NCI-H146 treated with DMSO at 0.1 percent for 48 hours (cell line): ENCODE data around the gene ROBO4.
A peak's percentile ranks its signal among the peaks of the same experiment; 100 is the strongest.

Experiments
- DNase-seq: peaks from one replicate; lab custom pipeline; 2025; ENCODE audit not compliant: unreplicated experiment; lab: John Stamatoyannopoulos, UW

Gene ROBO4

DNA sequence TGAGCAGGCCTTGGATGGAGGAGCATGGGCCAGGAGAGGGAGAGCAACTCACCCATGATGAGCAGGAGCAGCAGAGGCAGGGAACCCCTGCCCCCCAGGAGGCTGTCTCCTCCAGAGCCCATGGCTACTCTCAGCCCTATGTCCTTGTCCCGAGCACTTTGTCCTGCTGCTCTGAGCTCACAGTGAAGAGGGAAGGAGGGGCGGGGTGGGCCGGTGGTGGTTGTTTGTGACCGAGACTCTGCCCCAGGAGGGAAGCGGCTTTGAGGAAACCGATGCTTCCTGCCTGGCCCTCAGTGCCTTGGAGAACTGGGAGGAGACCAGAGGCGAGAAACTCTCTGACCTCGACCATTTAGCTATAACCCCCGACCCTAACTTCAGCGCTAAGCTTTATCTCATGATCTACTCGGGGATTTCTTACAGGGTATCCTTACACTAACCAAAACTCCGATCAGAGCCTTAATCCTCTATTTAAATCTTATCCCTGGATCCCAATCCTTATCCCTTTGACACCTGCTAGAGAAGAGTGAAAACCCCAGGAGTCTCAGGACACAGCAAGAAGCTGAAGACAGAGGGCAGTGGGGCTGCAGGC is at the start of gene ROBO4:
Gene ROBO4 (minus strand): TSS at position 192 of the 589 bp plus-strand sequence. CDS start 70 bp downstream, at position 122.
- no peak for DNase-seq

DNA sequence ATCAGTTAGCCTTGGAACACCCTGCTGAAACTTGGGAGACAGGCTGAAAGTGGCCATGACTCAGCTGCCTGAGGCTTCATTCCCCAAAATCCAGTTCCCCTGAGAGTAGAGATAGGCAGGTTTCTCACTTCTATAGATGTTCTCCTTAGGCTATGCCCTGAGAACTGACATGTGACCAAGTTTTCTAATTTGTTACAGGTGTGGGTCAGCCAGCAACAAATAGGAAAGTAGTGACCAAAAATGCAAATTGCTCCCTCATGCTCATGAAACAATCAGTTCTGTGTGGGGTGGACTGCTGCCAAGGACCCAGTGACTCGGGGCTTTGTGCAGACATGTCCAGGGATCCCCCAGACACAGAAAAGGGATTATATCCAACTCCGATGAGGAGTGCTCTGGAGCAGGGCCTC is 49.1 kb upstream of the ROBO4 start:
- no peak for DNase-seq

DNA sequence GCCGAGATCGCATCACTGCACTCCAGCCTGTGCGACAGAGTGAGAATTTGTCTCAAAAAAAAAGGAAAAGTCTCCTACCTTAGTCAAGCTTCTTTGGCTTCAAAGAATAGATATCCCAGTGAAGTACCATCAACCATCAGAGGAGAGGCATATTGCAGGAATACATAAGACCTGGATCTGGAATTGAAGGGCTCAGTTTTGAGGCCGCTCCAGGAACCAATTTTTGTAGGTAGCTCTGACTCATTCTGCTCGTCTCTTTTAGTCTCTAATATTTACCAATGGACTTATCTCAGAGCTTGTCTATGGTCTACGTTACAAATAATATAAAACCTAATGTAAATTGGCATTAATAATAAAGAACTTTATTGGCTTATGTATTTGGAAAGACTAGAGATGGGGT is 48.2 kb upstream of the ROBO4 start:
- no peak for DNase-seq

DNA sequence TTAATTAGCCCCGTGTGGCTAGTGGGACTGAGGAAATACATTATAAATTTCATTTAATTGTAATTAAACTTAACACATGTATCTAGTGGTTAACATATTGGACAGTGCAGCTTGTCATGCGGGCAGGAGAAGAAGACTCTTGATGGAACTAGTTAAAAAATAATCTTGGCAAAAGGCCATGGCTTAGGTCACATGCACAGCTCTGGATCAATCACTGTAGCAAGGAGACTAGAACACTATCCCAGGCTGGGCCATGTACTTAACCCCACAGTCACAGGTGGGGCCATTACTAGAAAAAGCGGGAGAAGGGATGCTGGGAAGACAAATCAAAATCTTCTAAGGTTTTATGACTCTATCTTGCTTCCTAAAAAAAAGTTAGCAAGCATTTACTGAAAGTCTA is 46.9 kb upstream of the ROBO4 start:
- no peak for DNase-seq

DNA sequence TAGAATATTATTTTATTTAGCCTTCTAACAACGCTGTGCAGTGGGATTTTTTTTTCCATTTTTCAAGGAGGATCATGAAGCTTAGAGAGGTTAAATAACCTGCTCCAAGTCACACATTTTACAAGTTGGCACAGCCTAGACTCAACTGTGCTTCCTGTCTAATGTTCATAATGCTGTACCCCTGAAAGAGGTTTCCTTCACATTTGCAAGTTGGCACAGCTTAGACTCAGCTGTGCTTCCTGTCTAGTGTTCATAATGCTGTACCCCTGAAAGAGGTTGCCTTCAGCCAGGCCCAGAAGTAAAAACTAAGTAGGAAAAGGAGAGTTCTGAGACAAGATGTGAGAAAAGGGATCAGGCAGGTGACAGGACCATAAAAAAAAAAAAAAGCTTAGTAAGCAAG is 46.1 kb upstream of the ROBO4 start:
- no peak for DNase-seq

DNA sequence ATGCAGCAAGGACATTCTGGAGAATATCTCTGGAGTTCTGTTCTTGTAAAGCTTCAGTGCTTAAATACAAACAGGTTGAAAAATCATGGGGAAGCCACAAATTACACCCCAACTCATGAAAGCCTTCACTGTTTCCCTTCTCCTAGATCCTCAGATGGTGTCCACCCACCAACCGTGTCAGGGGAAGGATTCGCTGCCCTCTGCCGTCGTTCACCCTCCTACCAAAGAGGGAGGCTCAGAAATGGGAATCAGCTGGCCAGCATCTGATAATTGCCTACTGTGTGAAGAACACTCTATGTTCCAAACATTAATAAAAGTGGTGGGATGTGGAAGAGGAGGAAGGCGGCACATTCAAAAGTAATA is 45.6 kb upstream of the ROBO4 start:
- DNase-seq: no peak

DNA sequence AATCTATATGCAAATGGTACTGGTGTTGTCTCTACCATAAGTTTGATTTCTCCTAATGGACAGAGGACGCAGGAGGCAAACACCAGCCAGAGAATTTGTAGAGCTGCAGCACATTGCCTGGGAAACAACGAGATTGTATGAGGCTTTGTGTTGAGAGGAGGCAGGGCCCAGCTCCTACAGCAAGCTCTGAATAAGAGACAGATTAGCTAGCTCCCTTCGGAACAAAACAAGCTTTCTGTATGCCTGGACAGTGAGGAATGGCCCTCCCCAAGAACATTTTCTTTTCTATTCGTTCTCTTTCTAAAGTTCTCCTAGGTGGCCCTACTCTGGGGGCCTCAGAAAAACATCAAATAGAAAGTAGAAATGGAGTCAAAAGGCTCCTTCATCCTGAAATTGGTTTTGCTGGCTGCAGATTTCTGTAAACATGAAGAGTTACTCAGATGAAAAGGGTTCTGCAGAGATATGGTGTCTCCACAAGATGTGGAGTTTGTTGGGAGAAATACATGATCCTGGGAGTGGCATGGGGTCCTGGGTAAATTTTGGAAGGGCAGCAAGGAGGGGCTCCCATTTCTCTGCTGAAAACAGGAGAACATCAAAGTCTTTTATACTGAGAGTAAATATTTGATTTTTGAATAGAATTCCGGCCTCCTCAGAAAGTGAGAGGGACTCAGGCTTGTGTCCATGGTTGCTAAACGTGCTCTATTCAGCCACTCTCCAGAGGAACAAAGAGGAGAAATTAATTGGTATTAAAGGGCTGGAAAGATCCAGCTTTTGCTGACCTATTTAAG is 45.0 kb upstream of the ROBO4 start:
- DNase-seq: peak; percentile 1

DNA sequence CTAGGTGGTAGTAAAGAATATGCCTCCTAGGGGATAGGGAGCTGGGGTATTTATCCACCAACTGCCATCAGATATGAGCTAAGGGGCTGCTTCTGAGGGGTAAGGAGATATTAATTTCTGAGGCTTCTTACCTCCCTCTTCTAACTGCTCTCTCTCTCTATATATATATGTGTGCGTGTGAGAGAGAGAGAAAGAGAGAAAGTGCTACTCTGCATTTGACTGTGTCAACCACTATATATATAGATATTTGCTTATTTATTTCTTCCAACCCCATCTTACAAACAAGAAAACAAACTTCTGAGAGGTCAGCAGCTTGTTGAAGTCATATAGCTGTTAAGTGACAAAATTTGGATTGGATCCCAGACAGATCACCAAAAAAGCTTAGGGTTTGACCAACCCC is 44.0 kb upstream of the ROBO4 start:
- DNase-seq: no peak

DNA sequence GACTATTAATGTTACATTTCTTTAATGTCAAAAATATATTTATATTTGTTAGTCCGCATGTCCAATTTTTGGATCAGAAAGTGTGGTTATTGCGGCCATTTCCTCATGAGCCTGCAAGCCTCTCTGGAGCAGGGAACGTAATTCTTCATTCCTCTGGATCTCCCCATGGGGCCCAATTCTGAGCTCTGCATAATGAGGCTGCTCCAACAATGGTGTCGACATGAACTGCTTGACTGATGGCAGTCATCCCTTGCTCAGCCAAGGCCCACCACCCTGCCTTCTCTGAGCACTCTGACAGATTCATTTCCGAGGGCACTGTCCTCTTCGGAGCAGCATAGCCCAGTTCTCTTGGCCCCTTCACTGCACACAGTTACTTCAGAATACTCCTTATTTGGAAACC is 41.3 kb upstream of the ROBO4 start:
- no peak for DNase-seq

DNA sequence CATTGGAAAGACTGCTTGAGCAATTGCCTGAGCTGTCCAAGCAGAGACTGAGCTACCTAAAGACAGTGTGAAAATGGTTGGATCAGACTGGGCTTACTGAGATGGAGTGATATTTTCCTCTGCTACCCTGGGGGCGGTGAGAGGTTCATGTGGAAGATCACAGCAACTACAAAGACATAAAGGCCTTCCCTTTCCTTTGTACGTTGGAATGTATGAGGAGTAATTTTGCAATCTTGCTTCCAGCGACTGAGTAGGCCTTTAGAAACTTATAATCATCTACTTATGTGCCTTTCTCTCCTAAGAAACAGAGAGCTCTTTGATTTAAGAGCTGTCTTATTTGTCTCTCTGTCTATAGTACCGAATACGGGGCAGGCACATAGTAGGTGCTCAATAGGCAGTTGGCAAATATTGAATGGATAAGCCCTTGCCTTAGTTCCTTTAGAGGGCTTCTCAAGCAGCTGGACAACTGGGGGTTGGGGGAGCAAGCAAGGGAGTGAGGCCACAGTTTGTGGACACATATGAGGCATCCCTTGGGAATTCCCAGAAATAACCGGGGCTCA is 40.6 kb upstream of the ROBO4 start:
- DNase-seq: no peak

DNA sequence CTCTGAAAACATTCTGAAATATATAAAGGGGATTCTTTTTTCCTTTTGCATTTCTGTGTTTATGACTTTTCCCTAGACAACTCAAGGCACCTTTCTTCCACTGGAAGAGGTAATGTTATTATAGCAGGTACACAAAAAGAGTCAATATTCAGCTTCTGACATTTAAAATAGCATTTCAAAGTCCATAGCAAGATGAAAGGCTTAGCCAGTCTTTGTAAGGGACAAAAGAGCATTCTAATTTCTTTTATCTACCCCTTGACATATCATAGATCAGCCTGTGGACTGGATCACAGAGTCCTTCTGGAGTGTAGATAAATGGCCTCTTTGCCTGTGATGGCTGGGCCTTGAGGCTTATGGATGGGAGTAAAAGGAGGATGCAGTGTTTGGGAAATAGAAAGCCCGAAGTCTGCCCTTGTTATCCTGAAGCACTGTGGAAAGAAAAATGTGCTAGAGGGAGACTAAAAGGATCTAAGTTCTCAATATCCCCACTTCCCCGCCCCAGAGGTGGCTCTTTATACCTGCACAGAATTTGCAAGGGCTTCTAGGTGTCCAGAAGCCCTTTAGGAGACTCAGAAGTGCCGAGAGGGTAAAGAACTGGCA is 39.8 kb upstream of the ROBO4 start:
- DNase-seq: no peak

DNA sequence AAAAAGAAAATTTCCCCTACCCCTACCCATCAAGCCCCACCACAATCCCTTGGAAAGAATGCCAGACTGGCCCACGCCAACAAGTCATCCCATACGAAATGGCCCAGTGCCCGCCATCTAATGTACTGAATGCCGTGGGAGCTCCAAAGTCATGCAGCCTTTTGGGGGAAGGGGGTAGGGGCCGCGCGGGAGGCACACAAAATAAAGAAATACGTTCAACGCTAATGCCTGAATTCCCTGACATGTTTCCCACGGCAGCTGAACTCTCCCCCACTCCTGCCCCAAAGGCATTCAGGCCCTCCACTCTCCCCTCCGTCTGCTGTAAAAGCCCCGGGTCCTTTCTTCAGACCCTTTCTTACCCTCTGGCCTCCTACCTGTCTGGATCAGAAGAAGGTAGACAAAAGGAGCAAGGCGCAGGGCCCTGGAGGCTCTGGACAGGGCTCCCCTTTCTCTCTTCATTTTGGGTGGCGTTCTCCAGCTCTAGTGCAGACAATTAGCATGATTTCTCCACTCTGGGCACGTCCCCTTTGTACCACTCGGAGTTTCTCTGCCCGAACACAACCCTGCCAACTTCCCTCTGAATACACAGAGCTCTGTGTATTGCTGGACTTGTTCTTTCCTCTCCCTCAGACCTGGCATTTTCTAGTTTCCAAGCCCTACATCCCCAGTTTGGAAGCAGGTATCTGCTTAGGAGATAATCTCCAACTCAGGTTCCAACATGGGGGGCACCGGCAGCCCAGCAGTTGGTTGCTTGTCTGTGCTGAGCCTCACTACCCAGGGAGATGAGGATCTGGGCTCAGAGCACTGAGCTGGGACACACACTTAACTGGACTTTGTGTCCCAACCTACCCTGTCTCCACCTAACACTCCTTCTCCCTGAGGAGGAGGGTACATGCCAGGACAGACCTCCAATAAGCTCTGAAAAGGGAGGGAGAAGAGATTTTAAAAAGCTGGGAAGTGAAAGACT is 38.2 kb upstream of the ROBO4 start, which contains the start of gene HEPACAM:
Gene HEPACAM (minus strand): TSS at position 500 of the 967 bp plus-strand sequence. CDS start 41 bp downstream, at position 459.
- DNase-seq: no peak

DNA sequence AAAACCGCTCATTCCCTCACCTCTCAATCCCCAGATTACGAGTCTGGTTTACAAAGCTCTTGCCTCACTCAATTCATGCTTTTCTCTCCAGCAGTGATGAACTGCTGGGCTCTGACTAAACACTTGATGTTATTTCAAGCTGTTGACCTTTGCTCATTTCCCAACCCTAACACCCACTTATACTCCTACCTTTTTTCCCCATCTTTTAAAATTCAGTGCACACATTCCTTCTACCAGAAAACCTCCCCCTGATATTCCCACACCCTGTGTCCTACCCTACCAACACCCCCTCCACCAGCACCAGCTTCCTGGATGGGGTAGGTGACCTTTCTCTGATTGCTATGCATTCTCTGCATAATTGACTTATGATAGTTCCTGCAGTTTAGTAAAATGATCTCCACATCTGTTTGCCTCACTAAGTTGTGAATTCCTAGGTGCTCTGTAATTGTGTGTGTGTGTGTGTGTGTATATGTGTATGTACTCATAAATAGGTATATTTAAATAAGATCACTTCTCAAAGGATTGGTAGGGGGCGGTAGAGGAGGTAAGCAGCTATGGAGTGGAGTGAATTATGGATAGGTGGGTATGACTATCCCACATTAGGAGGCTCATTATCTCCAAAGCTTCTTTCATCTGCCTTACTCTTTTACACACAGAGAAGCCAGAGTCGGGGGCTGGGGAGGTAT is 37.3 kb upstream of the ROBO4 start:
- no peak for DNase-seq

DNA sequence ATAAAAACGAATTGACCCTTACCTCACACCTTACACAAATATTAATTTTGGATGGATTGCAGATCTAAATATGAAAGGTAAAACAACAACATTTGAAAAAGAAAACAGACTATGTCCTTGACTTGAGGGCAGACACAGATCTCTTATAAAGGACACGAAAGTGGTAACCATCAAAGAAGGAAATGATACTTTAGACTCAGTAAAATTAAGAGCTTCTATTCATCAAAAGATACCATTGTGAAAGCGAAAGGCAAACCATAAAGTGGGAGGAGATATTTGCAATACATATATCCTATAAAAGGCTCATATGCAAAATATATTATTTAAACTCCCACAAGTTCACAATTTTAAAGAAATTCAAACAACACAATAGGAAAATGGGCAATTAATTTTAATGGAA is 33.1 kb upstream of the ROBO4 start:
- no peak for DNase-seq

DNA sequence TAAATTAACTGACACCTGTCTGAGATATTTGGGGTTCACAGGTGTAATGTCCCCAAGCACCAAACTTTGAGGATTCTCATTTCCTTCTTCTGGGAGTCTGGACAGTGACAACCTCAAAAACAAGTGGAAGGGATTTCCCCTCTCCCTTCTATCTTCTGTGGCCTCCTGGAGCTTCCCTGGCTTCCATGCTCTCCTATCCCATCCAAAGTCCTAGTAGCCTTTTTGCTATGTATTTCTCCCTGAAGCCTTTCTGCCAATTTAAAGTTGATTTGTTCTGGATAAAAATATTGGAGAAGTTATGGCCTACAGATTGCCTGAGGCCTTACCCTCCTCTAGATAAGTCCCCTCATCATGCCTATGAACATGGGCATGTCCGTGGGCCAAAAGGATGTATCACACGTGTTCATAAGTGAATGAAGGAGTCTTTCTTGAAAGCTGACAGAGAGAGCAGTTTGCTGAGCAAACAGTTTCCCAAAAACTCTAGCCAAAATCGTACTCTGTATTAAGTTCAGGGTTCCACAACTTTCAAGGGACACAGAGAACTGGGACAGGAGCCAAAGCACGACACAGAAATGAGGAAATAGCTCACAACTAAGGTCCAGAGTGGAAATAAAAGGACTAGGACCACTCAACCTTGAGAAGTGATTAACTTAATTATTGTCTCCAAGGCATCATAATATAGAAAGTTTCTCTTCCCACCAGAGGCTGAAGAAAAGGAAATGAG is 31.4 kb upstream of the ROBO4 start:
- no peak for DNase-seq

DNA sequence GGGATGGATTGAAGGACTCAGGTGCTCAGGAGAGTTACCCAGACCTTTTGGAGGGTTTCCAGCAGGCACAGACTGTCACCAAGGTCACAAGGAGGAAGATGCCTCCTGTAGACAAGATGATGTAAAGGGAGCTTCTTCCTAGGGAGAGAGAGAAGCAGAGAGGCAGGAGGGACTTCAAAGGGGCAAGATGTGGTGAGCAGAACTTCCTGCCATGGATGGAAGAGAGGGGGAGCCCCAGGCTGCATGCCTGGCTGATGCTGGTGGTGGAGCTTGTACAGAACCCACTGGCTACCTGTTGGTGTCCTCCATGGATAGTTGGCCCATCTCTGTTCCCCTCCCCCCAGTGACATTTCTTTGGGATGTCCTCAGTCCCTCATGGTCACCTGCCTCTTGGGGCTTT is 25.6 kb upstream of the ROBO4 start:
- DNase-seq: no peak

DNA sequence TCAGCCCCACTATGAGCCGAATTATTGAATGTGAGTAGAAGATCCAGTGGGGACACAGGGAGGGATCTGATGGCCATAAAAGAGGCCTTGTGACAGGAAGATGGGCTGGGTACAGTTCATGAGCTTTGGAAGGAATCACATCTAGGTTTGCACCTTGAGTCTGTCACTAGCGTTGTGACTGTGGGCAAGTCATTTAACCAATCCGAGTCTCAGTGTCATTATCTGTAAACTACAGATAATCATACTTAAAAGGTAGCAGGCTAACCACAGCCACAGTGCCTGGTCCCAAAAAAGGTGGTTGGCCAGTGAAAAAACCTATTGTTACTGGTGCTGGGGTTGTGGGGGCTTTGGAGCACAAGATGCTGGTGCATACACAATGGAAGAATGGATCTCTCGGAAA is 25.2 kb upstream of the ROBO4 start:
- no peak for DNase-seq

DNA sequence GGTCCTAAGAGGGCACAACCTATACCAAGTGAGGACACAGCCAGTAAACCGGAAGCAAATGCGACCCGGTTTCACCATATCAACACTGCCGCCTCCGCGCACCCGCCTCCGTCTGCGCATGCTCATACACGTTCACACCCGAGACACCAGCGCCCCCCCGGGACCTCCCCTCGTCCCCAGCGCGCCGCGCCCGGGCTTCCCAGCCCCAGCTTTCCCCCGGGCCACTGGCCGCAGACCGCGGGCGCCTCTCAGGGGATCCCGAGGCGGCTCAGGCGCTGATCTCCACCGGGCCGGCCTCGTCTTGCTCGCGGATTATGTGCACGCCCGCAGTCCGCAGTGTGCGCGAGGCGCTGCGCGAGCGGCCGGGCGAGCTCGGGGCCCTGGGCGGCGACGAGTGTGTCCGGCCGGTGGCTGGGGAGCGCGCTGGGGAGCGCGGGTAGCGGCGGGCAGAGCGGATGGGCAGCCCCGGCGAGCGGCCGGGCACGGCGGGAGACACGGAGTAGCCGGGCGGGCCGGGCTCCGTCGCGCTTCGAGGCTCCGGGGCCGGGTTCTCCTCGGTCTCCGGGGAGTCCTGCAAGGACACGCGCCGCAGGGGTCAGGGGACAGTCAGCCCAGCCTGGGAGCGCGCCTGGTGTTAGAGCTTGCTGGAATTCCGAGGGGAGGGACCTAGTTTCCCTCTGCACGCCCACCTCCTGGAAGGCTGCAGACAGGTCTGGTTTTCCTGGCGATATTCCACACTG is 23.4 kb upstream of the ROBO4 start:
- peak; percentile 74 for DNase-seq

DNA sequence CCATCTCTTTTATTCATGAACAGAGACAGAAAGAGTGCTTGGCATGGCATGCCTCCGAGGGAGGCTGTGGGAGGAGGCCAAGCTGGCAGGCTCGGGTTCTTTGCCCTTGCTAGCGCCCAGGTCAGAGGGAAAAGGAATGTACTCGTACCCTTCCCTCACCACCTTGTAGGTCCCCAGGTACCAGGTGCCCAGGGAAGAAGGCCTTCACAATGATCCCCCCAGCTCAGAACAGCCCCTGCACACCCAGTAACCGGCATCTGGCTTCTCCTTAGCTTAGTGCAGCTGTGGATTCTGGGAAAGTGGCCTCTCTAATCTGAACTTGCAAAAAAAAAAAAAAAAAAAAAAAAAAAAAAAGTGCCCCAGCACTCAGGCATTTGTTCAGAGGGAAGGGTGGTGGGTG is 22.7 kb upstream of the ROBO4 start:
- no peak for DNase-seq
